Panc1 (cell line): ENCODE data around the gene NFKB1. TPM values are rescaled to one million over a fixed set of nuclear protein-coding genes. Genes with fewer than 3 reads are reported as not detected.

ENCODE experiments used
- ATAC-seq: fragments of 200-7000 bp; cut with Tn5 transposase; 2 replicates; pipeline ENCODE4 v1.9.1; 2020; ENCODE audit warnings: mild to moderate bottlenecking, moderate library complexity
- BruUV-seq: library from RNA; stranded (reverse); fragments of 400-500 nt; replicated peaks from 2 replicates; lab custom pipeline; 2021; lab: Mats Ljungman, UMichigan
- CTCF ChIA-PET: fragments of 300-600 bp; sonication (Branson Sonifier 250); formaldehyde crosslinking; loops from one replicate; lab custom pipeline; 2022; ENCODE audit warnings: antibody characterized with exemption; lab: Charles Lee
- POLR2A ChIA-PET: fragments of 300-600 bp; sonication (Branson Sonifier 250); formaldehyde crosslinking; loops from one replicate; lab custom pipeline; 2022; ENCODE audit warnings: antibody characterized with exemption; lab: Charles Lee
- DNase-seq: peaks from one replicate; pipeline ENCODE4 v3.0.0-alpha.2; 2010; ENCODE audit warnings: low read depth, low spot score
- H3K27ac ChIP-seq: 2 replicates; pipeline ENCODE4 v1.5.1; 2011; ENCODE audit warnings: mild to moderate bottlenecking, low read length, inconsistent platforms
- H3K27me3 ChIP-seq: fragments of 200-500 bp; sonication (Bioruptor generic); 2 replicates; pipeline ENCODE4 v1.6.0; 2014; ENCODE audit warnings: low read length, inconsistent platforms; ENCODE audit not compliant: control insufficient read depth, insufficient read depth
- H3K36me3 ChIP-seq: fragments of 200-500 bp; sonication (Bioruptor generic); 2 replicates; pipeline ENCODE4 v1.5.1; 2014; ENCODE audit warnings: inconsistent platforms, mild to moderate bottlenecking, low read length, moderate library complexity; ENCODE audit not compliant: control insufficient read depth, insufficient read depth
- H3K4me1 ChIP-seq: 2 replicates; pipeline ENCODE4 v1.5.1; 2011; ENCODE audit warnings: inconsistent platforms, mild to moderate bottlenecking, low read length, moderate library complexity; ENCODE audit not compliant: control insufficient read depth, insufficient read depth
- H3K4me3 ChIP-seq, 2 experiments: 2 replicates each; pipeline ENCODE4 v1.5.1; 2011 to 2012; ENCODE audit warnings: low read depth in 2 of 2, low read length in 2 of 2, mild to moderate bottlenecking in 2 of 2, inconsistent platforms in 1 of 2, moderate library complexity in 1 of 2
- H3K9me3 ChIP-seq: fragments of 200-500 bp; sonication (Bioruptor generic); 2 replicates; pipeline ENCODE4 v1.5.1; 2014; ENCODE audit warnings: low read depth, mild to moderate bottlenecking, inconsistent platforms, low read length, moderate library complexity; ENCODE audit not compliant: control insufficient read depth, insufficient read depth
- CTCF ChIP-seq: fragments of 450-650 bp; IDR thresholded peaks from 2 replicates; pipeline ENCODE4 v1.5.1; 2017; ENCODE audit warnings: mild to moderate bottlenecking
- POLR2AphosphoS5 ChIP-seq: IDR thresholded peaks from 2 replicates; pipeline ENCODE4 v1.6.1; 2012; ENCODE audit warnings: mild to moderate bottlenecking, low read depth, low read length, moderate library complexity
- REST ChIP-seq, 2 experiments: IDR thresholded peaks; 2 replicates each; pipeline ENCODE4 v1.6.1; 2011 to 2012; ENCODE audit warnings: low read depth in 2 of 2, control low read depth in 1 of 2, low read length in 1 of 2, mild to moderate bottlenecking in 1 of 2, moderate library complexity in 1 of 2; ENCODE audit not compliant: insufficient read depth in 1 of 2
- SIN3A ChIP-seq: IDR thresholded peaks from 2 replicates; pipeline ENCODE4 v1.6.1; 2012; ENCODE audit warnings: low read depth, mild to moderate bottlenecking, low read length, moderate library complexity, borderline replicate concordance; ENCODE audit not compliant: insufficient read depth
- TCF7L2 ChIP-seq: IDR thresholded peaks from 2 replicates; pipeline ENCODE4 v1.6.1; 2011; ENCODE audit warnings: mild to moderate bottlenecking, low read depth, low read length, inconsistent platforms
- in situ Hi-C: cut with HindIII; loops from 2 replicates; pipeline ENCODE4 v1.10.0; 2016; ENCODE audit warnings: low sequenced_read_pairs, low pct_unique_long_range_greater_than_20kb
- intact Hi-C: fragments of 100-400 bp; cut with micrococcal nuclease; formaldehyde crosslinking; loops from one replicate; pipeline ENCODE4 v1.10.0; 2022; ENCODE audit not compliant: unreplicated experiment
- total RNA-seq: library from RNA; stranded (reverse); gene quantifications from one replicate; pipeline ENCODE4 v1.2.1, GENCODE V29; 2021; ENCODE audit not compliant: unreplicated experiment

NFKB1 gene
- total RNA-seq, 1 experiment from 2014 or later, result 29.0 TPM

- Histone ChIP-seq H3K4me1 (no peaks in the 10 kb centered on the region), H3K27ac (no peak overlapping the region), H3K36me3 (peaks cover 8% of the 10 kb centered on the region), H3K9me3 (no peaks in the 10 kb centered on the region), H3K4me3 (no peak overlapping the region), H3K27me3 (no peaks in the 10 kb centered on the region)
- no peak for DNase-seq
- in situ Hi-C loops, result no loop called here
- ChIA-PET CTCF (no interaction called here), POLR2A (no interaction called here)
- TF ChIP-seq CTCF (no peak), POLR2AphosphoS5 (no peak), SIN3A (no peak)
- intact Hi-C loops, result loop anchor here (10.0 kb wide), 1 partner anchor 167 kb away; no protein-coding TSS in a partner anchor
- no TSS peak for BruUV-seq
- ATAC-seq, result no peak
These were observed 111.1 kb downstream of the NFKB1 start for GRCh38 chr4:102612210-102612609.

GRCh38 chr4:102612824-102613366, 111.7 kb downstream of the NFKB1 start:
- no peak for ATAC-seq
- no peak overlapping the region for H3K4me3 ChIP-seq
- ChIA-PET CTCF (no interaction called here), POLR2A (no interaction called here)
- peaks cover 8% of the 10 kb centered on the region for H3K36me3 ChIP-seq
- H3K4me1 ChIP-seq, result no peaks in the 10 kb centered on the region
- in situ Hi-C loops (no loop called here), intact Hi-C loops (loop anchor here (10.0 kb wide), 1 partner anchor 168 kb away; no protein-coding TSS in a partner anchor)
- no TSS peak for BruUV-seq
- TF ChIP-seq POLR2AphosphoS5 (no peak), CTCF (no peak), REST (IDR thresholded peaks at IDR 0.05; ENCODE audit: insufficient read depth in 1 of 2, low read depth in 2 of 2, low read length in 1 of 2) (no peak), SIN3A (no peak), TCF7L2 (no peak)
- no peaks in the 10 kb centered on the region for H3K9me3 ChIP-seq
- H3K27me3 ChIP-seq, result no peaks in the 10 kb centered on the region
- DNase-seq, result no peak
- H3K27ac ChIP-seq, result no peak overlapping the region
